MG63 (cell line): ENCODE measurements around the gene RBFOX2. TPM values are rescaled to one million over a fixed set of nuclear protein-coding genes. Genes with fewer than 3 reads are reported as not detected.
"Not testable (repeated sequence)": the region's sequence is repeated elsewhere in the genome, so short reads cannot be mapped to it uniquely, and the experiment has no call there.

ENCODE experiments used
- DNase-seq: peaks from one replicate; pipeline ENCODE4 v3.0.0-alpha.2; 2020
- H3K27me3 ChIP-seq: fragments of 250-450 bp; sonication (Bioruptor Pico); 2 replicates; pipeline ENCODE4 v1.5.1; 2020; ENCODE audit warnings: mild to moderate bottlenecking, moderate library complexity
- H3K36me3 ChIP-seq: fragments of 250-450 bp; sonication (Bioruptor Pico); 2 replicates; pipeline ENCODE4 v1.5.1; 2020; ENCODE audit warnings: mild to moderate bottlenecking, moderate library complexity
- H3K4me3 ChIP-seq: fragments of 250-450 bp; sonication (Bioruptor Pico); 2 replicates; pipeline ENCODE4 v1.5.1; 2020; ENCODE audit warnings: mild to moderate bottlenecking, moderate library complexity
- H3K9me3 ChIP-seq: fragments of 250-450 bp; sonication (Bioruptor Pico); 2 replicates; pipeline ENCODE4 v1.5.1; 2020; ENCODE audit warnings: mild to moderate bottlenecking, moderate library complexity
- total RNA-seq: library from RNA; depleted of rRNA; stranded (reverse); fragments of >200 nt; shearing (Covaris generic); gene quantifications from 2 replicates; pipeline ENCODE4 v1.2.3, GENCODE V29; 2014; ENCODE audit warnings: low replicate concordance

Gene RBFOX2
- total RNA-seq, 1 experiment from 2014 or later, result 65.6 TPM

DNA sequence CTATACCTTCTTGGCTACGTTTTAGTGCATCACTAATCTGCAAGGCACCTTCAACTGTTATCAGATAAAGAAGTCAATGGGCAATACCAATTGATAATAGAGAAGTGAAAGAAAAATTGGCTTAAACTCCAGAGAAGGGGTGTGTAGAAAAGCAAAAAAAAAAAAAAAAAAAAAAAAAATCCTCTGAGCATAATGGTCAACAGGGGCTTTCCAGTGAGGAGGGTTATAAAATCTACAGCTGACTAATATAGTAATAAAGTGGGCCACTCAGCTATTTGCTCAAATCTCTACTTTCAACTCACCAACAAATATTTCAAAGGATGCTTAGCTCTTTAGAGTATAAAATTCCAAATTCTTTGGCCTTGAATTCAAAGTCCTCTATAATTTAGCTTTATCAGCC, 233.1 kb downstream of the RBFOX2 start:
- Histone ChIP-seq H3K9me3 (no peaks in the 10 kb centered on the region), H3K36me3 (peaks cover 46% of the 10 kb centered on the region), H3K4me3 (no peak overlapping the region), H3K27me3 (no peaks in the 10 kb centered on the region)
- DNase-seq, result no peak

DNA sequence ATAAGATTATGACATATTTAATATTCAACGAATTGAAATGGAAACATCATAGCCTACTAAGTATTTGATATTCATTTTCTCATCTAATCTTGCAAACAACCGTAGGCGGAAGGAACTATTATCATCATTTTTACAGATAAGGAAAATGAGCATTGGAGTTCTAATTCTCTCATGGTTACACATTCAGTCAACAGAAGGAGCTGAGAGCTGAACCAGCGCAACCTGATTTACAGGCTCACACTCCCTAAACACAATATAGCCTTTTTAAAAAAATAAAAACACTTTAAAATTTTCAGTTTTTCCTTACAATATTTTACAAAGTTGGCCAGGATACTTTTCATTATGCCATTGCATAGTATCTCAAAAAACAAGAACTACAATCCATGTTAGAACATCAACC, 236.1 kb downstream of the RBFOX2 start:
- Histone ChIP-seq H3K36me3 (peaks cover 53% of the 10 kb centered on the region), H3K4me3 (no peak overlapping the region), H3K27me3 (no peaks in the 10 kb centered on the region), H3K9me3 (no peaks in the 10 kb centered on the region)
- no peak for DNase-seq

DNA sequence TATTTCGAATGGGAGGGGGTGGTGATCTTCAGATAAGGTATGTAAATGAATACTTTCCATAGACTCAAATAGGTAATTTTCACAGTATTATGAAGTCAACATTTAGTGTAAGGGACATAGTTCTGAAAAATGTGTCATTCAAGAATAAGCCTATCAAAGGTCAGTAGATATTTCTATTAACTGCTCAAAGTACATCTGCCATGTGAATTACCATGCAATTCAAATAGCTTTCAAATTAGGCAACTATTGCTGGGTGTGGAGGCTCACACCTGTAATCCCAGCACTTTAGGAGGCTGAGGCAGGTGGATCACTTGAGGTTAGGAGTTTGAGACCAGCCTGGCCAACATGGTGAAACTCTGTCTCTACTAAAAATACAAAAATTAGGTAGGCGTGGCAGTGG, 236.8 kb downstream of the RBFOX2 start:
- peaks cover 56% of the 10 kb centered on the region for H3K36me3 ChIP-seq
- DNase-seq, H3K4me3 ChIP-seq, H3K9me3 ChIP-seq, H3K27me3 ChIP-seq: not testable (repeated sequence)

DNA sequence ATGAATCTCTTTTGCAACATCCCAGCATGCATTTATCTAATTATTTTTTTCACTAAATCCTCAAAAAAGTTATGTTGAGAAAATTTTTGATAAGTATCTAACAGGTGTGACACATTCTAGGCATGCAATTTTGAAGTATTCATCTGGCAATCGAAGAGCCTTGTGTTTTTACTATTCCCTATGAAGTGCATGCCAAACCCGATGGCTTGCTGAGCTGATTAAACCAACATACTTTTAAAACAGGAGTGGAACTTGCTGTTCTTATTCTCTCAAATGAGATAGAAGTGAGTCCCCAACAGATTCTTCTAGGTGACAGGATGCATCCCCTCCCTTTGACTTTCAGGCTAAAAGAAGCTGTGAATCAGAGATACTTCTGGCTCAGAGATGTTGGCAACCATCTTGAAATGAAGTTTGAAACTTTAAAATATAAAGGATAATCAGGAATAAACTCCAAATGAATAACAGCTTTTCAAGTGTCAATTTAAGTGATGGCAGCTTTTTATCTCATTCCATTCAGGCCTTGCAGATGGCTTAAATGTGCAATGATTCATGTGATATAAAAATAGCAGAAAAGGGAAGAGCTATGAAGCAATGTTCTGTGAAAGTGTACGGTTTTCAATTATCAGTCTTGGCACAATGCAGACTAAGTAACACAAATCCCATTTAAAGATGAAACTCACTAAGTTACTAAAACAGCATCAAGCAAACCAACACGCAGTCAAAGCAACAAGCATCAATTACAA, 243.3 kb downstream of the RBFOX2 start:
- peaks cover 47% of the 10 kb centered on the region for H3K36me3 ChIP-seq
- H3K4me3 ChIP-seq, result no peak overlapping the region
- DNase-seq, result no peak

GRCh38 chr22:35784633-35785032, 244.0 kb downstream of the RBFOX2 start:
- no peak for DNase-seq
- H3K27me3 ChIP-seq, result no peaks in the 10 kb centered on the region
- no peak overlapping the region for H3K4me3 ChIP-seq
- H3K36me3 ChIP-seq, result peaks cover 43% of the 10 kb centered on the region
- no peaks in the 10 kb centered on the region for H3K9me3 ChIP-seq

More for the DNA sequence above, 243.3 kb downstream of the RBFOX2 start:
- Histone ChIP-seq H3K27me3 (no peaks in the 10 kb centered on the region), H3K9me3 (no peaks in the 10 kb centered on the region)

DNA sequence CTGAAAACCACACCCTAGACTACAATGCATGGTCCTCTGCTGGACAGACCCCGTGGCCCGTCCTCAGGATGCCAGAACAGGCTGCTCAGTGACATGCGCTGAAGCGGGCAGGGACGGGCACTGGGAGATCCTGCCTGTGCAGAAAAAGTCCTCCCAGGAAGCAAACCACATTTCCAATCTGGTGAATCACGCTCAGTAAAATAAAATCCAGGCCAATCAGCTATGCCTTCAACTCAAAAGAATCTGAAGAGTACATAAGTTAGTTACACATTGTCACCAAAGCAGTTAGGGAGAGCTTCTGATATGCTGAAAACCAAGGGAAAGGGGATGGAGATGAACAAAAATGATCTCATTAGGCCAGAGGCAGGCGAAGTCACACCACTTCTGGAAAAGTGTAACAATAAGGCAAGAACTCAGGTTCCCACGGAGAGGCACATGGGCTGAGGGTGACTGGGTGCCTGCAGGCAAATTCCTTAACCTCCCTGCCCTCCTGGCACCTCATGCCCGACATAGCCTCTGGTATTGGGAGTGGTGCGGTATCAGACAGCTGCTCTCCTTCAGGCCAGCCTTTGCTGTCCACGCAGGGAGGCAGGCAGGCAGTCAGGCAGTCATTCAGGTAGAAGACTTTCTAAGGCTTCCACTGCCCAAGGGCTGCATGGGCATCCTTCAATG, 244.5 kb downstream of the RBFOX2 start:
- H3K4me3 ChIP-seq, result no peak overlapping the region
- peaks cover 44% of the 10 kb centered on the region for H3K36me3 ChIP-seq
- no peak for DNase-seq
- no peaks in the 10 kb centered on the region for H3K9me3 ChIP-seq
- H3K27me3 ChIP-seq, result no peaks in the 10 kb centered on the region

DNA sequence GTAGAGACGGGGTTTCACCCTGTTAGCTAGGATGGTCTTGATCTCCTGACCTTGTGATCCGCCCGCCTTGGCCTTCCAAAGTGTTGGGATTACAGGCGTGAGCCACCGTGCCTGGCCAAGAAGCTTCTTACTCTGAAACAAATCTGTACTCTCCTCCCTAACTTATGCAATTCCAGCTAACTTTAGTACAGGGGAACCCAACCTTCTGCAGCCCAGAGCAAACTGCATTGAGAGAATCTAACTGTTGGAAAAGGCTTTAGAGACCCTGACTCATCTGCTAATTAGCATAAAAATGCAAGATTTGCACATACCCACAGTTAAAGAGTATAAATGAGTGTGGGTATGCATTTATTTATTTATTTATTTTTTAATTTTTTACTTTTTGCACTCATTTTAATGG, 246.1 kb downstream of the RBFOX2 start:
- no peak for DNase-seq
- Histone ChIP-seq H3K9me3 (no peaks in the 10 kb centered on the region), H3K36me3 (peaks cover 47% of the 10 kb centered on the region), H3K27me3 (no peaks in the 10 kb centered on the region), H3K4me3 (no peak overlapping the region)

DNA sequence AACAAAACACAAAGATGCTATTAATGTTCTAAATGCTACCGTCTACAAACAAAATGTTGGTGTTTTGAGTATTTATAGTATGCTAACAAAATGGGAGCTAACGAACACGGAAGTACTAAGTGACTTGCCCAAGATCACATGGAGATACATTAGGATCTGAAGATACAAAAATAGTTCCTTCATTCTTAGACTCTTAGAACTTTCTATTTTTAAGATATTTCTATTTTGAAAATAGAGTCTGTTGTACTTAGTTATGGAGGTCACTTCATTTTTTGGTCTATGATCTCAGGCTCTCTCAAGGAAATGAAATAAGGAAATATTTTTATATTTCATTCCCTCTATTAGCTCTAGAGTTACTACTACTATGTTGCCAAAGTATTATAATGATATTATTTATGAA, 246.7 kb downstream of the RBFOX2 start:
- Histone ChIP-seq H3K27me3 (no peaks in the 10 kb centered on the region), H3K9me3 (no peaks in the 10 kb centered on the region), H3K36me3 (peaks cover 43% of the 10 kb centered on the region), H3K4me3 (no peak overlapping the region)
- DNase-seq, result no peak

- H3K27me3 ChIP-seq, result no peaks in the 10 kb centered on the region
- H3K9me3 ChIP-seq, result no peaks in the 10 kb centered on the region
- H3K36me3 ChIP-seq, result peaks cover 52% of the 10 kb centered on the region
- no peak for DNase-seq
- H3K4me3 ChIP-seq, result no peak overlapping the region
Observed at GRCh38 chr22:35777335-35777975, 251.2 kb downstream of the RBFOX2 start.

- Histone ChIP-seq H3K27me3 (no peaks in the 10 kb centered on the region), H3K4me3 (no peak overlapping the region), H3K36me3 (peaks cover 41% of the 10 kb centered on the region), H3K9me3 (no peaks in the 10 kb centered on the region)
- no peak for DNase-seq
Observed at GRCh38 chr22:35775339-35775738, 253.3 kb downstream of the RBFOX2 start.

DNA sequence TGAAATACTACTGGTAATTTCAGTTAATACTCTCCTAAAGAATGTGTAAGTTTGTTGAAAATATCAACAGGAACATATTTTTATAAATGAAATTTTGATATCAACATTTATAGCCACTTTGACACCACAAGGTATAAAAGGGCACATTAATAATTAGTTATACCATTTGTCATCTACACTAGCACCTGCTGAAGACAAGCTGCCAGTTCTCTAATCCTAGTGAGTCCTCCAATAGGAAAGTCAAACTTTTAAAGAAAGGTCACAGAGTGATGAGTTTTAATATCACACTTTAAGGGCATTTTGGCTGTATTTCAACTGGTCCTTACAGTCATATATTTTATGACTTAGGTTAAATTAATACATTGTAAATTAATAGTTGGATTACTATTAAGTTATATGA, 258.6 kb downstream of the RBFOX2 start:
- Histone ChIP-seq H3K36me3 (peaks cover 20% of the 10 kb centered on the region), H3K27me3 (no peaks in the 10 kb centered on the region), H3K9me3 (no peaks in the 10 kb centered on the region), H3K4me3 (no peak overlapping the region)
- DNase-seq, result no peak

DNA sequence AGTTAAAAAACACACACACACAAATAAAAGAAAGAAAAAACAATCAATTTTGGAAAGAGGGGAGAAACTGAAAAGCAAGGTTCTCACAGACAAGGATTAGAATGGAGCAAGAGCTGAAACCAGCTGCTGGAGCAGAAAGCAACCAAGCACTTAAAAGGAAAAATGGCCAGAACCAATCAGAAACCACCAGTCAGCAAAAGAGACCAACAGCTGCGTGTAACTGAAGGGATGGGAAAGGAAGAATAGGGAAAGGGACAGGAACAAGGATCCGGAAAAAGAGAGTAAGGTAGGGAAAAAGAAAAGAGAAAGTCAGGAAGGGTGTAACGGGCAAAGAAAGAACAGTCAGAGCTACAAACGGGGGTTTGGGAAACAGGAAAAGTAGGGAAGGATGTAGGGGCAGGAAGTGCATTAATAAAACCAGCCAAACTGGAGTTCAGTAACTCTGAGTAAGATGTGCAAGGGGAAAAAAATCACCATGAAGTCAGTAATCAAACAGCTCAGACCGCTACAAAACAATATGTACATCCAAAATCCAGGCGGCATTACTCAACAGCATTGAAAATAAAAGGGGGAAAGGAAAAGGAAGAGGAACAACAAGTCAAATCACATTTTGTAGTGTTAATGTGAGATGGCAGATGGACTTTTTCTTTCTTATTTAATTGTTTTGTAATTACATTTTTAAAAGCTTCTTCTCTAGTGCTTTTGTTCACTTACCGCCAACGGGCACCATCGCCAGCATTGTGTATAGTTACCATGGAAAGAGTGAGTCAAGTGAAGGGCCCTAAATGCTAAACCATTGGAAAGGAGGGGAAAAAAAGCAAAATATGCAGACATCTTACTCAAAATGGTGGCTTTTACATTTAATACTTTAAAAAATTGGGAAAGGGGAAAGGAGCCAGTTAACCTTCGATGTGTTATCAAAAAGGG, 261.7 kb downstream of the RBFOX2 start:
- DNase-seq, result no peak
- Histone ChIP-seq H3K36me3 (peaks cover 11% of the 10 kb centered on the region), H3K4me3 (no peak overlapping the region), H3K27me3 (no peaks in the 10 kb centered on the region), H3K9me3 (no peaks in the 10 kb centered on the region)

DNA sequence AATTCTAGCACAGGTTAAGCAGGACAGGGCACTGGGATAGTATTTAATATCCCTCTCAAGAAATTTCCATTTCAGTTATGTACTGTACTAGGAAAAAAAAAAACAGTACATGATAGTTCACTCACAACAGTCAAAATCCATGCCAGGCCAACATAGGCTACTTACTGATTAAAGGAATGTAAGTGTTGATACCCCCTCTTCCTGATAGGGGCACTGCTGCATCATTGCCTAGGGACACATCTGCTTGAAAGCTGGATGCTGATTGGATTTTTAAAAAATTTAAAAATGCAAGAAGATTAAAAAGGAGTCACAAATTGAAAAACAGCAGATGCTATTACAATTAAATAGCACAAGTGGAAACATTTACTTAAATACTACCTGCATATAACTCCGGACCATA, 267.6 kb downstream of the RBFOX2 start:
- no peak overlapping the region for H3K4me3 ChIP-seq
- peaks cover 62% of the 10 kb centered on the region for H3K36me3 ChIP-seq
- no peaks in the 10 kb centered on the region for H3K9me3 ChIP-seq
- H3K27me3 ChIP-seq, result no peaks in the 10 kb centered on the region
- DNase-seq, result no peak

- Histone ChIP-seq H3K9me3 (no peaks in the 10 kb centered on the region), H3K4me3 (no peak overlapping the region), H3K27me3 (no peaks in the 10 kb centered on the region), H3K36me3 (peaks cover 76% of the 10 kb centered on the region)
- DNase-seq, result no peak
Observed at GRCh38 chr22:35758394-35758793, 270.2 kb downstream of the RBFOX2 start.

- Histone ChIP-seq H3K27me3 (no peaks in the 10 kb centered on the region), H3K36me3 (peaks cover 90% of the 10 kb centered on the region), H3K9me3 (no peaks in the 10 kb centered on the region), H3K4me3 (no peak overlapping the region)
- DNase-seq, result no peak
Observed at GRCh38 chr22:35756722-35757121, 271.9 kb downstream of the RBFOX2 start.

DNA sequence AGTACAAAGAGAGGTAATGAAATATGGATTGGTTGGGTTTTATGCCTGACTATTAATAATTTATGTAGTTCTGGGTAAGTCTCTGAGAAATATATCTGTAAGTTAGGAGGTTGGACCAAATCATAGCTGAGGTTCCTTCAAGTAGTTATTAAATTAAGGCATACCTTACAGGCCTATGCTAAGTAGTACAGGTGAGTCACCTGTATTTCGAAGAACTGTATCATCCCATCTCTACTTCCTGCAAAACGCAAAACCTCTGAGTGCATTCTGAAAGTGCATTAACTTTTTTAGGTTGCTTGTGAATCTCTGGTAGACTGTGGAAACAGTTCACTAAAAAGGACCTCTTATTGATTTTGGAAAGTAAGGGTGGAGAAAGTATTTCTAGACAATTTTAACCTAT, 273.9 kb downstream of the RBFOX2 start:
- Histone ChIP-seq H3K9me3 (no peaks in the 10 kb centered on the region), H3K27me3 (no peaks in the 10 kb centered on the region), H3K4me3 (no peak overlapping the region), H3K36me3 (peaks cover 81% of the 10 kb centered on the region)
- no peak for DNase-seq

DNA sequence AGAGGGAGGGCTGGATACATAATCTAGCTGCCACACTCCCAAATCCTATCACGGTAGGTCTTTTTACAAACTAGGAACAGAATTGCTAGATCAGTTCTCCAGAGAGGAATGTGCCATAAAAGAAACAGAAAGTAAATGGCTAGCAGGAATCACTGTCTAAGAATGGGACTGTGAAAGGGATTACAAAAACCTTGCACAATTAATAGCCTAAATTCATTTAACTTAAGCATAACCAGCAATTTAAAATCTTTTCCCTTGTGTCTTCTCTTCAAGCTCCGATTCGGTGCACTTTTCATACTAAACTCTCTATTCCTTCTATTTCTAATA, 275.8 kb downstream of the RBFOX2 start:
- H3K27me3 ChIP-seq, result no peaks in the 10 kb centered on the region
- H3K36me3 ChIP-seq, result peaks cover 71% of the 10 kb centered on the region
- no peaks in the 10 kb centered on the region for H3K9me3 ChIP-seq
- DNase-seq, result no peak
- H3K4me3 ChIP-seq, result no peak overlapping the region
